PC-3 (cell line): ENCODE measurements around the gene ACBD4. TPM values are rescaled to one million over a fixed set of nuclear protein-coding genes. Genes with fewer than 3 reads are reported as not detected.

Experiments
- ATAC-seq: fragments of 200-7000 bp; cut with Tn5 transposase; 2 replicates; pipeline ENCODE4 v1.9.1; 2020; ENCODE audit warnings: mild to moderate bottlenecking, moderate library complexity
- BruUV-seq: library from RNA; stranded (reverse); fragments of 400-500 nt; replicated peaks from 2 replicates; lab custom pipeline; 2021; lab: Mats Ljungman, UMichigan
- CTCF ChIA-PET: fragments of 300-600 bp; sonication (Branson Sonifier 250); formaldehyde crosslinking; loops from one replicate; lab custom pipeline; 2022; ENCODE audit warnings: antibody characterized with exemption; lab: Charles Lee
- POLR2A ChIA-PET: fragments of 300-600 bp; sonication (Branson Sonifier 250); formaldehyde crosslinking; loops from one replicate; lab custom pipeline; 2022; ENCODE audit warnings: antibody characterized with exemption; ENCODE audit not compliant: unreplicated experiment; lab: Charles Lee
- DNase-seq: peaks from one replicate; pipeline ENCODE4 v3.0.0-alpha.2; 2015
- H2AFZ ChIP-seq: fragments of 300-600 bp; sonication (generic); 2 replicates; pipeline ENCODE4 v1.6.0; 2016; ENCODE audit warnings: antibody characterized with exemption, low read length
- H3F3A ChIP-seq: fragments of 300-600 bp; sonication (generic); one replicate; pipeline ENCODE4 v1.6.0; 2017; ENCODE audit warnings: antibody characterized with exemption, low read length, control low read depth, mild to moderate bottlenecking; ENCODE audit not compliant: unreplicated experiment
- H3K27ac ChIP-seq: fragments of 300-600 bp; sonication (generic); 2 replicates; pipeline ENCODE4 v1.5.1; 2016; ENCODE audit warnings: mild to moderate bottlenecking, low read length
- H3K27me3 ChIP-seq: fragments of 300-600 bp; sonication (generic); 2 replicates; pipeline ENCODE4 v1.6.1; 2016; ENCODE audit warnings: low read length, mixed read lengths
- H3K36me3 ChIP-seq: fragments of 300-600 bp; sonication (generic); 2 replicates; pipeline ENCODE4 v1.6.1; 2016; ENCODE audit warnings: low read depth, mixed run types, low read length, mixed read lengths
- H3K4me1 ChIP-seq: fragments of 300-600 bp; sonication (generic); 2 replicates; pipeline ENCODE4 v1.5.1; 2016; ENCODE audit warnings: low read length; ENCODE audit not compliant: insufficient read depth
- H3K4me2 ChIP-seq: fragments of 300-600 bp; sonication (generic); 2 replicates; pipeline ENCODE4 v1.6.0; 2016; ENCODE audit warnings: low read length
- H3K4me3 ChIP-seq: fragments of 300-600 bp; sonication (generic); 2 replicates; pipeline ENCODE4 v1.5.1; 2016; ENCODE audit warnings: mild to moderate bottlenecking, low read length, mixed read lengths
- H3K79me2 ChIP-seq: fragments of 300-600 bp; sonication (generic); 2 replicates; pipeline ENCODE4 v1.6.1; 2017; ENCODE audit warnings: low read length, mixed read lengths
- H3K9ac ChIP-seq: fragments of 300-600 bp; sonication (generic); 2 replicates; pipeline ENCODE4 v1.6.0; 2016; ENCODE audit warnings: mild to moderate bottlenecking, low read length
- H3K9me2 ChIP-seq: fragments of 300-600 bp; sonication (generic); replicated peaks from 2 replicates; pipeline ENCODE4 v1.6.1; 2016; ENCODE audit warnings: mixed run types, low read length, mixed read lengths
- H3K9me3 ChIP-seq: fragments of 300-600 bp; sonication (generic); 2 replicates; pipeline ENCODE4 v1.6.1; 2016; ENCODE audit warnings: low read length, mixed read lengths
- H4K20me1 ChIP-seq: fragments of 300-600 bp; sonication (generic); 2 replicates; pipeline ENCODE4 v1.6.1; 2016; ENCODE audit warnings: low read length, mixed read lengths
- EZH2 ChIP-seq: fragments of 300-600 bp; sonication (generic); IDR thresholded peaks from one replicate; pipeline ENCODE4 v1.6.1; 2017; ENCODE audit warnings: antibody characterized with exemption, mild to moderate bottlenecking, low read length; ENCODE audit not compliant: unreplicated experiment
- EZH2phosphoT487 ChIP-seq: fragments of 300-600 bp; sonication (generic); IDR thresholded peaks from 2 replicates; pipeline ENCODE4 v1.6.1; 2018; ENCODE audit warnings: mild to moderate bottlenecking, antibody characterized with exemption, low read length, borderline replicate concordance
- intact Hi-C: fragments of 100-400 bp; cut with micrococcal nuclease; formaldehyde crosslinking; loops from 2 replicates; pipeline ENCODE4 v1.9.0; 2023
- total RNA-seq: library from RNA; depleted of rRNA; stranded (reverse); fragments of >200 nt; gene quantifications from 2 replicates; pipeline ENCODE4 v1.2.3, GENCODE V29; 2014
- TF ChIP-seq, protein P1 (sequence below): fragments of 300-600 bp; sonication (generic); conservative IDR thresholded peaks from 2 replicates; pipeline ENCODE4 v1.5.1; 2017; ENCODE audit warnings: antibody characterized with exemption, low read depth, mild to moderate bottlenecking, low read length

The ACBD4 gene
- total RNA-seq, 1 experiment from 2014 or later: 12.9 TPM

DNA sequence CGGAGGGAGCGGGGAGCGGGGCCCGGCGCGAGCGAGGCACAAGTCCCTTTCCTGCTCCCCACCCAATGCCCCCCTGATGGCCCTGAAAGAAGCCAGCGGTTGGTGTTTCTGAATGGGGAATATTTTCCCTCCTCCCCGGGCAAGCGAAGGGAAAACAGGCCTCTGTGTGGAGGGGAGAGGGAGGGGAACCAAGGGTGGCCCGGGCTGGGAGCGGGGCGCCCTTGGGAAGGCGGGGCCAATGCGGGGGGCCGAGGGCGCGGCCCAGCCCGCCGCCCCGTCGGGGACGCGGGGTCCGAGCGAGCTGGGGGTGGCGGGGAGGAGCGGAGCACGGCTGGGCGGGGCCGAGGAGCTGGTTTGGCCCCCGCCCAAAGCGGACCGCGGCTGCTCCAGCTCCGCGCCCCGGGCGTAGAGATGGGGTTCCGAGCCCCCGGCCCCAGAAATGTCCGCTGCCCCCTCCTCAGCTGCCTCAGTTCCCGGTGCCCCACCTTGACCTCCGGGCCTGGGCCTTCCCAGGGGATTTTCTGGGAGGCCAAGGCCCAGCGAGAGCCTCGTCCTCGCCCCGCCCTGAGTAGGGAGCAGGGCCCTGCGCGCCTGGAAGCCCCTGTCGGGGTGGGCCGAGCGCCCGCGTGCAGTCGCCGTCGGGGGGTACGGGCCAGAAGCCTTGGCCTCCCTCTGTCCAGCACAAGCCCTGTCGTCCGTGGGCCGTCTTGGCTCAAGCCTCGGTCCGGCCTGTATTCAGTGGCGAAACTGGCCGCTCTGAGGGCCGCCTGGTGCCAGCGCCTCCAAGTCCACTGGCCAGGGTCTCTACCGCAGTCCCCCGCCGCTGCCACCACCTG lies 8.9 kb downstream of the ACBD4 start:
- Histone ChIP-seq H3K4me2 (peak overlapping the region; percentile 74), H3K9me2 (no peaks in the 10 kb centered on the region), H3K79me2 (peaks cover 17% of the 10 kb centered on the region), H3K4me3 (peak overlapping the region; percentile 43; the same call in 1 of the 2 replicates), H3K27ac (no peak overlapping the region), H2AFZ (peak overlapping the region; percentile 73), H3F3A (peaks cover 3% of the 10 kb centered on the region), H3K9ac (peak overlapping the region; percentile 22; the same call in 1 of the 2 replicates), H3K36me3 (no peaks in the 10 kb centered on the region), H3K27me3 (no peaks in the 10 kb centered on the region), H3K4me1 (peaks cover 16% of the 10 kb centered on the region), H3K9me3 (no peaks in the 10 kb centered on the region), H4K20me1 (peaks cover 10% of the 10 kb centered on the region)
- no peak for DNase-seq
- intact Hi-C loops: no loop called here
- no peak; the same call in 1 of the 2 replicates for ATAC-seq
- ChIA-PET CTCF (interaction anchor here (0.5 to 1.0 kb wide), 2 partner anchors 9 to 10 kb away, joined by 3 to 15 read pairs; partner anchors contain the start of gene ACBD4), POLR2A (interaction anchor here (0.6 kb wide), 2 partner anchors 11 to 40 kb away, joined by 4 to 6 read pairs; no protein-coding TSS in a partner anchor)
- TF ChIP-seq EZH2phosphoT487: no peak
- TF ChIP-seq, protein P1, sequence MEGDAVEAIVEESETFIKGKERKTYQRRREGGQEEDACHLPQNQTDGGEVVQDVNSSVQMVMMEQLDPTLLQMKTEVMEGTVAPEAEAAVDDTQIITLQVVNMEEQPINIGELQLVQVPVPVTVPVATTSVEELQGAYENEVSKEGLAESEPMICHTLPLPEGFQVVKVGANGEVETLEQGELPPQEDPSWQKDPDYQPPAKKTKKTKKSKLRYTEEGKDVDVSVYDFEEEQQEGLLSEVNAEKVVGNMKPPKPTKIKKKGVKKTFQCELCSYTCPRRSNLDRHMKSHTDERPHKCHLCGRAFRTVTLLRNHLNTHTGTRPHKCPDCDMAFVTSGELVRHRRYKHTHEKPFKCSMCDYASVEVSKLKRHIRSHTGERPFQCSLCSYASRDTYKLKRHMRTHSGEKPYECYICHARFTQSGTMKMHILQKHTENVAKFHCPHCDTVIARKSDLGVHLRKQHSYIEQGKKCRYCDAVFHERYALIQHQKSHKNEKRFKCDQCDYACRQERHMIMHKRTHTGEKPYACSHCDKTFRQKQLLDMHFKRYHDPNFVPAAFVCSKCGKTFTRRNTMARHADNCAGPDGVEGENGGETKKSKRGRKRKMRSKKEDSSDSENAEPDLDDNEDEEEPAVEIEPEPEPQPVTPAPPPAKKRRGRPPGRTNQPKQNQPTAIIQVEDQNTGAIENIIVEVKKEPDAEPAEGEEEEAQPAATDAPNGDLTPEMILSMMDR: no peak
- no TSS peak for BruUV-seq

DNA sequence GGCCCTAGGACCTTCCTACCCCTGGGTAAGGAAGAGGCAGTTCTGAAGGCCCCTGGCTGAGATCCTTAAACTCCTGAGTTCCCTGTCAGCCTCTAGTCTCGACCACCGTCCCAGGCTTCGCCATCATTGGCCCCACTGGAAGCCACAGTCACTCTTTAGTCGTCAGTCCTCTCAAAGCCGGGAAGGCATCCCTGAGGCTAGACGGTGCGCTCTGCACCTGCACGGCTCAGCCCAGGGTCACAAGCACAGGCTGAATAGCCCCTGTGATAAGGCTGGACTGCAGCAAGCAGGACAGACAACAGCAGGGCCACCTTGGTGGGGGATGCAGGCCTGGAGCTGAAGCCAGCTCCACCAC lies 9.5 kb downstream of the ACBD4 start:
- no peaks in the 10 kb centered on the region for H3K9me2 ChIP-seq
- CTCF ChIA-PET: interaction anchor here (1.0 kb wide), 1 partner anchor 10 kb away, joined by 15 read pairs; the partner anchor contains the start of gene ACBD4
- POLR2A ChIA-PET: no interaction called here
- no peaks in the 10 kb centered on the region for H3K9me3 ChIP-seq
- no peak overlapping the region for H2AFZ ChIP-seq
- H3K4me3 ChIP-seq: no peak overlapping the region
- peaks cover 16% of the 10 kb centered on the region for H3K4me1 ChIP-seq
- peaks cover 3% of the 10 kb centered on the region for H3F3A ChIP-seq
- TF ChIP-seq EZH2 (no peak), EZH2phosphoT487 (no peak)
- TF ChIP-seq, protein P1: no peak
- no peak overlapping the region for H3K27ac ChIP-seq
- H3K27me3 ChIP-seq: no peaks in the 10 kb centered on the region
- no peak overlapping the region for H3K9ac ChIP-seq
- peaks cover 23% of the 10 kb centered on the region for H3K79me2 ChIP-seq
- H3K36me3 ChIP-seq: no peaks in the 10 kb centered on the region
- H3K4me2 ChIP-seq: peak overlapping the region; percentile 74; the same call in 1 of the 2 replicates
- H4K20me1 ChIP-seq: peaks cover 16% of the 10 kb centered on the region
- DNase-seq (no peak), ATAC-seq (no peak)
- BruUV-seq: no TSS peak
- intact Hi-C loops: no loop called here
